ENCODE measurements around the gene ABCC9. TPM values are rescaled to one million over a fixed set of nuclear protein-coding genes. Genes with fewer than 3 reads are reported as not detected.
"Not testable (repeated sequence)": the region's sequence is repeated elsewhere in the genome, so short reads cannot be mapped to it uniquely, and the experiment has no call there.

ABCC9 gene
- total RNA-seq, 2 experiments from 2014 or later: not detected

- H3K4me3 Mint-ChIP-seq: no peak overlapping the region
- no peaks in the 10 kb centered on the region for H3K36me3 Mint-ChIP-seq
- H3K9me3 Mint-ChIP-seq: peaks cover under 1% of the 10 kb centered on the region
- H3K27me3 Mint-ChIP-seq: peaks cover 4% of the 10 kb centered on the region
- no peaks in the 10 kb centered on the region for H3K4me1 Mint-ChIP-seq
- DNase-seq: no peak
- H3K27ac Mint-ChIP-seq: no peak overlapping the region
Observed at GRCh38 chr12:21797539-21797938, 143.7 kb downstream of the ABCC9 start.

- Mint-ChIP-seq H3K27ac (no peak overlapping the region), H3K4me1 (no peaks in the 10 kb centered on the region), H3K36me3 (no peaks in the 10 kb centered on the region)
Observed at GRCh38 chr12:21795648-21796328, 145.4 kb downstream of the ABCC9 start.

DNA sequence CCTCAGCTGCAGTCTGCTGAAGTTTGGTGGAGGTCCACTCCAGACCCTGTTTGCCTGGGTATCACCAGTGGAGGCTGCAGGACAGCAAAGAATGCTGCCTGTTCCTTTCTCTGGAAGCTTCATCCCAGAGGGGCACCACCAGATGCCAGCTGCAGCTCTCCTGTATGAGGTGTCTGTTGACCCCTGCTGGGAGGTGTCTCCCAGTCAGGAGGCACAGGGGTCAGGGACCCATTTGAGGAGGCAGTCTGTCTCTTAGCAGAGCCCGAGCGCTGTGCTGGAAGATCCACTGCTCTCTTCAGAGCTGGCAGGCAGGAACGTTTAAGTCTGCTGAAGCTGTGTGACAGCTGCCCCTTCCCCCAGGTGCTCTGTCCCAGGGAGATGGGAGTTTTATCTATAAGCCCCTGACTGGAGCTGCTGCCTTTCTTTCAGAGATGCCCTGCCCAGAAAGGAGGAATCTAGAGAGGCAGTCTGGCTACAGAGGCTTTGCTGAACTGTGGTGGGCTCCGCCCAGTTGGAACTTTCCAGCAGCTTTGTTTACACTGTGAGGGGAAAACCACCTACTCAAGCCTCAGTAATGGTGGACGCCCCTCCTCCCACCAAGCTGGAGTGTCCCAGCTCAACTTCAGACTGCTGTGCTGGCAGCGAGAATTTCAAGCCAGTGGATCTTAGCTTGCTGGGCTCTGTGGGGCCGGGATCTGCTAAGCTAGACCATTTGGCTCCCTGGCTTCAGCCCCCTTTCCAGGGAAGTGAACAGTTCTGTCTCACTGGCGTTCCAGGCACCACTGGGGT lies 146.2 kb downstream of the ABCC9 start:
- not testable (repeated sequence) for H3K36me3 Mint-ChIP-seq, H3K27ac Mint-ChIP-seq, H3K4me3 Mint-ChIP-seq, H3K4me1 Mint-ChIP-seq, DNase-seq, H3K9me3 Mint-ChIP-seq
- H3K27me3 Mint-ChIP-seq: peaks cover 11% of the 10 kb centered on the region

More at GRCh38 chr12:21795648-21796328, 145.4 kb downstream of the ABCC9 start:
- no peak for DNase-seq
- Mint-ChIP-seq H3K4me3 (no peak overlapping the region), H3K27me3 (peaks cover 4% of the 10 kb centered on the region), H3K9me3 (peaks cover 2% of the 10 kb centered on the region)

DNA sequence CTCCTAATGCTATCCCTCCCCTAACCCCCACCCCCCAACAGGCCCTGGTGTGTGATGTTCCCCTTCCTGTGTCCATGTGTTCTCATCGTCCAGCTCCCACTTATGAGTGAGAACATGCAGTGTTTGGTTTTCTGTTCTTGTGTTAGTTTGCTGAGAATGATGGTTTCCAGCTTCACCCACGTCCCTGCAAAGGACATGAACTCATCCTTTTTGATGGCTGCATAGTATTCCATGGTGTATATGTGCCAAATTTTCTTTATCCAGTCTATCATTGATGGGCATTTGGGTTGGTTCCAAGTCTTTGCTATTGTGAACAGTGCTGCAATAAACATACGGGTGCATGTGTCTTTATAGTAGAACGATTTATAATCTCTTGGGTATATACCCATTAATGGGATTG lies 151.5 kb downstream of the ABCC9 start:
- not testable (repeated sequence) for H3K9me3 Mint-ChIP-seq, H3K36me3 Mint-ChIP-seq, H3K27me3 Mint-ChIP-seq, H3K27ac Mint-ChIP-seq, H3K4me1 Mint-ChIP-seq, H3K4me3 Mint-ChIP-seq, DNase-seq

GRCh38 chr12:21788089-21788983 lies 152.9 kb downstream of the ABCC9 start:
- Mint-ChIP-seq H3K9me3 (peaks cover 6% of the 10 kb centered on the region), H3K36me3 (no peaks in the 10 kb centered on the region), H3K27me3 (peaks cover 8% of the 10 kb centered on the region), H3K27ac (no peak overlapping the region), H3K4me3 (no peak overlapping the region), H3K4me1 (no peaks in the 10 kb centered on the region)
- no peak for DNase-seq

- no peaks in the 10 kb centered on the region for H3K4me1 Mint-ChIP-seq
- H3K27ac Mint-ChIP-seq: no peak overlapping the region
Observed at GRCh38 chr12:21786041-21786531, 155.1 kb downstream of the ABCC9 start.

DNA sequence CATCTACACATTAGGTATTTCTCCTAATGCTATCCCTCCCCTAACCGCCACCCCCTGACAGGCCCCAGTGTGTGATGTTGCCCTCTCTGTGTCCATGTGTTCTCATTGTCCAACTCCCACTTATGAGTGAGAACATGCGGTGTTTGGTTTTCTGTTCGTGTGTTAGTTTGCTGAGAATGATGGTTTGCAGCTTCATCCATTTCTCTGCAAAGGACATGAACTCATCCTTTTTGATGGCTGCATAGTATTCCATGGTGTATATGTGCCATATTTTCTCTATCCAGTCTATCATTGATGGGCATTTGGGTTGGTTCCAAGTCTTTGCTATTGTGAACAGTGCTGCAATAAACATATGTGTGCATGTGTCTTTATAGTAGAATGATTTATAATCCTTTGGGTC lies 158.5 kb downstream of the ABCC9 start:
- not testable (repeated sequence) for H3K4me3 Mint-ChIP-seq, H3K27ac Mint-ChIP-seq, H3K36me3 Mint-ChIP-seq, H3K9me3 Mint-ChIP-seq, H3K27me3 Mint-ChIP-seq, DNase-seq, H3K4me1 Mint-ChIP-seq

More at GRCh38 chr12:21786041-21786531, 155.1 kb downstream of the ABCC9 start:
- H3K36me3 Mint-ChIP-seq: no peaks in the 10 kb centered on the region
- H3K27me3 Mint-ChIP-seq: peaks cover 12% of the 10 kb centered on the region
- DNase-seq: no peak
- no peak overlapping the region for H3K4me3 Mint-ChIP-seq
- peaks cover 5% of the 10 kb centered on the region for H3K9me3 Mint-ChIP-seq

- no peaks in the 10 kb centered on the region for H3K9me3 Mint-ChIP-seq
- DNase-seq: no peak
- H3K4me1 Mint-ChIP-seq: no peaks in the 10 kb centered on the region
- H3K27ac Mint-ChIP-seq: no peak overlapping the region
- H3K27me3 Mint-ChIP-seq: peaks cover 21% of the 10 kb centered on the region
- H3K36me3 Mint-ChIP-seq: no peaks in the 10 kb centered on the region
- H3K4me3 Mint-ChIP-seq: no peak overlapping the region
Observed at GRCh38 chr12:21780786-21781185, 160.4 kb downstream of the ABCC9 start.

DNA sequence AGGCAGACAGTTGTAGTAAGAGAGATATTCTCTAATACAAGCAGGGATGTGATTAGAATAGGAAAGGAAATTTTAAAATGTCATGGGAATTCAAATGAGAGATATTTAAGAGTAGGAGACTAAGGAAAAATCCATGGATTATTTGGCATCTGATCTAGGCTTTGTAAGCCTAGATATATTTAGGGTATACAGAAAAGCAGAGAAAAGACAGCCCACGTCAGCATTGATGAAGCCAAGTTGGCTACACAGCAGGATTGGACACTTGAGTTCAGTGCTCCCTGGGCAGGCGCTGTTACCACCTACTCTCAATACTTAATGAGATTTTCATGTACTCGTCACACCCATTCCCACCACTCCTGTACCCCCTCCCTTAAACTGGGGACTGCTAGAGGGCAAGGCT lies 165.1 kb downstream of the ABCC9 start:
- H3K36me3 Mint-ChIP-seq: no peaks in the 10 kb centered on the region
- H3K4me1 Mint-ChIP-seq: peaks cover 7% of the 10 kb centered on the region
- no peak for DNase-seq
- peaks cover 51% of the 10 kb centered on the region for H3K27me3 Mint-ChIP-seq
- no peaks in the 10 kb centered on the region for H3K9me3 Mint-ChIP-seq
- H3K27ac Mint-ChIP-seq: no peak overlapping the region
- no peak overlapping the region for H3K4me3 Mint-ChIP-seq

- DNase-seq: no peak
- no peaks in the 10 kb centered on the region for H3K9me3 Mint-ChIP-seq
- H3K27ac Mint-ChIP-seq: no peak overlapping the region
- H3K4me3 Mint-ChIP-seq: no peak overlapping the region
- H3K4me1 Mint-ChIP-seq: peaks cover 7% of the 10 kb centered on the region
- H3K27me3 Mint-ChIP-seq: peaks cover 52% of the 10 kb centered on the region
- no peaks in the 10 kb centered on the region for H3K36me3 Mint-ChIP-seq
Observed at GRCh38 chr12:21775133-21775820, 165.9 kb downstream of the ABCC9 start.

- peaks cover 52% of the 10 kb centered on the region for H3K27me3 Mint-ChIP-seq
- peak within 1 kb of the TSS; percentile 56 for H3K4me3 Mint-ChIP-seq
- peaks cover 7% of the 10 kb centered on the region for H3K4me1 Mint-ChIP-seq
- no peak within 1 kb of the TSS for H3K27ac Mint-ChIP-seq
- H3K9me3 Mint-ChIP-seq: no peaks in the 10 kb centered on the region
- peak; percentile 8 for DNase-seq
- no peaks in the 10 kb centered on the region for H3K36me3 Mint-ChIP-seq
Observed at GRCh38 chr12:21774358-21775132, 166.7 kb downstream of the ABCC9 start, which contains the start of gene KCNJ8. TSS of gene KCNJ8 (minus strand) at chr12:21774706. CDS start at chr12:21773616, 1,090 bp downstream.

DNA sequence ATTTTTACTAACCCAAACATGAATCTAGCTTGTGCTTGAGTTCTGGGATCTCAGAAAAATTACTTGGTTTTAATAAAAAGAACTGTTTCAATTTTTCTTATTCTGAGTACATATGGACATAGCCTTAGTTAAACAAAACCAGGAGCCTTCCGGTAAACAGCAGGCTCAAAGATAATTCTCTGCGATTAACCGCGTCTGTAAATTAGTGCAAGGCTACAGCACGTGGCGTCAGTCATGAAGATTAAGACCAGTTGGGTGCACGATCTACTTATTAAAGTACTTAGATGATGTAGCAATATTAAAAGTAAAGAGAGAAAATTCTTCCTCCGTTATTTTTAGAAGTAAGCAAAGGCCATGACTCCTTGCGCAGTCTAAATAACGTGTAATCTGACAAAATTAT lies 167.4 kb downstream of the ABCC9 start:
- Mint-ChIP-seq H3K36me3 (no peaks in the 10 kb centered on the region), H3K27ac (no peak overlapping the region), H3K27me3 (peaks cover 52% of the 10 kb centered on the region), H3K4me3 (peak overlapping the region; percentile 16), H3K4me1 (peaks cover 7% of the 10 kb centered on the region), H3K9me3 (no peaks in the 10 kb centered on the region)
- DNase-seq: no peak

GRCh38 chr12:21773263-21773741 lies 167.9 kb downstream of the ABCC9 start:
- Mint-ChIP-seq H3K4me3 (peak overlapping the region; percentile 16), H3K36me3 (no peaks in the 10 kb centered on the region), H3K4me1 (peaks cover 7% of the 10 kb centered on the region), H3K9me3 (no peaks in the 10 kb centered on the region), H3K27me3 (peaks cover 52% of the 10 kb centered on the region), H3K27ac (no peak overlapping the region)
- peak; percentile 11 for DNase-seq

- no peak overlapping the region for H3K27ac Mint-ChIP-seq
- peaks cover 42% of the 10 kb centered on the region for H3K27me3 Mint-ChIP-seq
- peaks cover 7% of the 10 kb centered on the region for H3K4me1 Mint-ChIP-seq
- no peaks in the 10 kb centered on the region for H3K9me3 Mint-ChIP-seq
- H3K4me3 Mint-ChIP-seq: no peak overlapping the region
- no peak for DNase-seq
- no peaks in the 10 kb centered on the region for H3K36me3 Mint-ChIP-seq
Observed at GRCh38 chr12:21771311-21771710, 169.9 kb downstream of the ABCC9 start.
